HK-2 (cell line): ENCODE data around the gene TARS2.

ENCODE experiments used
- DNase-seq: peaks from one replicate; pipeline ENCODE4 v3.0.0-alpha.2; 2018; ENCODE audit not compliant: unreplicated experiment

TARS2 gene

DNA sequence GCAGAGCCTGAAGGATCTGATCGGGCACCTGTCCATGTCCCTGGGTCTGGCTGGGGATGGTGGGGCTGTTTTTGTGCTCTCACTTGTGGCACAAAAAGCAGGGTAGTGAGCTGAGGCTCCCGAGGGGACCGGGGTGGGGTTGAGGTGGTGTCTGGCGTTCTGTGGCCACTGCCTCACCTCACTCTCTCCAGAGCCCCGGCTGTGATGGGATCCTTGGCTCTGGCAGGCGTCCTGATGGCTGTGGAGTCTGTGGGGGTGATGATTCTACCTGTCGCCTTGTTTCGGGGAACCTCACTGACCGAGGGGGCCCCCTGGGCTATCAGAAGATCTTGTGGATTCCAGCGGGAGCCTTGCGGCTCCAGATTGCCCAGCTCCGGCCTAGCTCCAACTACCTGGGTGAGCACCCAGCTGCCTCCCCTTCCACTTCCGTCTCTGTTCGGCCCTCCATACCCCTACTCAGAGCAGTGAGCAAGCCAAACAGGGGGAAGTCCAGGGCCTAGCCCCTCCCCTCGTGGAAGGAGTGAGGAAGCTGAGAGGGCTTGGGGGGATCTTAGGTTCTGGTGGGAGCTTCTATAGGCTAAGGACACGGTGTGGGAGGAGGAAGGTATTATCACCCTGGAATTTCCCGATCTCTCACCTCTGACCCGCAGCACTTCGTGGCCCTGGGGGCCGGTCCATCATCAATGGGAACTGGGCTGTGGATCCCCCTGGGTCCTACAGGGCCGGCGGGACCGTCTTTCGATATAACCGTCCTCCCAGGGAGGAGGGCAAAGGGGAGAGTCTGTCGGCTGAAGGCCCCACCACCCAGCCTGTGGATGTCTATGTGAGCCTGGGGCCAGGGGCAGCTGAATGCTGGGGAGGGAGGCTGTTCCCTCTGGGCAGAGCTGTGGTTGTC, 69.0 kb downstream of the TARS2 start:
- no peak for DNase-seq

DNA sequence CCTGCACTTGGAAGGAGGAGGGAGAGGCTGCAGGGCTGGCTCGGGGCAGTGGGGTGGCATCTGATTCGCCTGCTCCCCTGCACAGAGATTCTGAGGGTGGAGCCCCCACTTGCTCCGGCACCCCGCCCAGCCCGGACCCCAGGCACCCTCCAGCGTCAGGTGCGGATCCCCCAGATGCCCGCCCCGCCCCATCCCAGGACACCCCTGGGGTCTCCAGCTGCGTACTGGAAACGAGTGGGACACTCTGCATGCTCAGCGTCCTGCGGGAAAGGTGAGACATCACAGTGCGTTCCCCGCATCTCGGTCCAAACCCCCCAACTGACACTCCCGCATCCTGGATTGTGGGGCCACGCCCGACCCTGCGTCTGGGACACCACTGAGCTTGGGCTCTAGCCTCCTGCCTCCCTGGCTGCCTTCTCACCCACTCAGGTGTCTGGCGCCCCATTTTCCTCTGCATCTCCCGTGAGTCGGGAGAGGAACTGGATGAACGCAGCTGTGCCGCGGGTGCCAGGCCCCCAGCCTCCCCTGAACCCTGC, 69.9 kb downstream of the TARS2 start:
- no peak for DNase-seq
